Nephron progenitor cell (in vitro differentiated cells): ENCODE data around the gene SGMS1.

Experiments
- DNase-seq: peaks from one replicate; pipeline ENCODE4 v3.0.0; 2021
- H3K27ac Mint-ChIP-seq: 2 replicates; pipeline ENCODE4 v1.8.0; 2021; ENCODE audit warnings: mild to moderate bottlenecking, moderate library complexity, mixed read lengths
- H3K27me3 Mint-ChIP-seq: 2 replicates; pipeline ENCODE4 v1.8.0; 2021; ENCODE audit warnings: mild to moderate bottlenecking, low read depth, mixed read lengths; ENCODE audit not compliant: poor library complexity
- H3K36me3 Mint-ChIP-seq: 2 replicates; pipeline ENCODE4 v1.8.0; 2021; ENCODE audit warnings: low read depth, mixed read lengths
- H3K4me1 Mint-ChIP-seq: 2 replicates; pipeline ENCODE4 v1.8.0; 2021; ENCODE audit warnings: mixed read lengths
- H3K4me3 Mint-ChIP-seq: 2 replicates; pipeline ENCODE4 v1.8.0; 2021; ENCODE audit warnings: mild to moderate bottlenecking, moderate library complexity, mixed read lengths
- H3K9me3 Mint-ChIP-seq: 2 replicates; pipeline ENCODE4 v1.8.0; 2021; ENCODE audit warnings: mild to moderate bottlenecking, moderate library complexity, mixed read lengths
- CTCF ChIP-seq: fragments of 200-600 bp; sonication (generic); IDR thresholded peaks from 2 replicates; pipeline ENCODE4 v1.5.0; 2021; ENCODE audit warnings: antibody characterized with exemption

The SGMS1 gene

GRCh38 chr10:50392966-50393718 lies 230.6 kb downstream of the SGMS1 start:
- Mint-ChIP-seq H3K9me3 (no peaks in the 10 kb centered on the region), H3K4me1 (peaks cover 9% of the 10 kb centered on the region), H3K27me3 (no peaks in the 10 kb centered on the region), H3K27ac (no peak overlapping the region), H3K4me3 (no peak overlapping the region), H3K36me3 (no peaks in the 10 kb centered on the region)
- DNase-seq: no peak
- TF ChIP-seq CTCF: no peak

GRCh38 chr10:50392426-50392825 lies 231.3 kb downstream of the SGMS1 start:
- Mint-ChIP-seq H3K4me1 (peaks cover 15% of the 10 kb centered on the region), H3K4me3 (no peak overlapping the region), H3K27me3 (no peaks in the 10 kb centered on the region), H3K36me3 (no peaks in the 10 kb centered on the region), H3K27ac (no peak overlapping the region), H3K9me3 (no peaks in the 10 kb centered on the region)
- no peak for DNase-seq
- no peak for TF ChIP-seq CTCF

GRCh38 chr10:50390302-50390701 lies 233.5 kb downstream of the SGMS1 start:
- no peak overlapping the region for H3K4me3 Mint-ChIP-seq
- H3K36me3 Mint-ChIP-seq: no peaks in the 10 kb centered on the region
- H3K9me3 Mint-ChIP-seq: no peaks in the 10 kb centered on the region
- DNase-seq: no peak
- no peak overlapping the region for H3K27ac Mint-ChIP-seq
- H3K4me1 Mint-ChIP-seq: peaks cover 17% of the 10 kb centered on the region
- TF ChIP-seq CTCF: no peak
- H3K27me3 Mint-ChIP-seq: peaks cover 2% of the 10 kb centered on the region

- no peaks in the 10 kb centered on the region for H3K36me3 Mint-ChIP-seq
- no peak overlapping the region for H3K27ac Mint-ChIP-seq
- no peak overlapping the region for H3K4me3 Mint-ChIP-seq
- TF ChIP-seq CTCF: no peak
- H3K4me1 Mint-ChIP-seq: peaks cover 8% of the 10 kb centered on the region
- H3K9me3 Mint-ChIP-seq: no peaks in the 10 kb centered on the region
- H3K27me3 Mint-ChIP-seq: peaks cover 2% of the 10 kb centered on the region
- peak; percentile 4 for DNase-seq
These were observed 235.6 kb downstream of the SGMS1 start for GRCh38 chr10:50388181-50388580.

- Mint-ChIP-seq H3K27ac (no peak overlapping the region), H3K4me1 (peaks cover 8% of the 10 kb centered on the region), H3K4me3 (no peak overlapping the region), H3K27me3 (peaks cover 2% of the 10 kb centered on the region), H3K36me3 (no peaks in the 10 kb centered on the region), H3K9me3 (no peaks in the 10 kb centered on the region)
- no peak for TF ChIP-seq CTCF
- DNase-seq: no peak
These were observed 236.1 kb downstream of the SGMS1 start for GRCh38 chr10:50387732-50388073.

- H3K9me3 Mint-ChIP-seq: no peaks in the 10 kb centered on the region
- no peak for DNase-seq
- H3K36me3 Mint-ChIP-seq: no peaks in the 10 kb centered on the region
- no peak for TF ChIP-seq CTCF
- no peak overlapping the region for H3K27ac Mint-ChIP-seq
- peaks cover 2% of the 10 kb centered on the region for H3K27me3 Mint-ChIP-seq
- no peak overlapping the region for H3K4me3 Mint-ChIP-seq
- peaks cover 8% of the 10 kb centered on the region for H3K4me1 Mint-ChIP-seq
These were observed 236.6 kb downstream of the SGMS1 start for GRCh38 chr10:50387007-50387731.
